Measurements from ENCODE around the gene GRK1.
"Not testable (repeated sequence)": the region's sequence is repeated elsewhere in the genome, so short reads cannot be mapped to it uniquely, and the experiment has no call there.

GRK1 gene

DNA sequence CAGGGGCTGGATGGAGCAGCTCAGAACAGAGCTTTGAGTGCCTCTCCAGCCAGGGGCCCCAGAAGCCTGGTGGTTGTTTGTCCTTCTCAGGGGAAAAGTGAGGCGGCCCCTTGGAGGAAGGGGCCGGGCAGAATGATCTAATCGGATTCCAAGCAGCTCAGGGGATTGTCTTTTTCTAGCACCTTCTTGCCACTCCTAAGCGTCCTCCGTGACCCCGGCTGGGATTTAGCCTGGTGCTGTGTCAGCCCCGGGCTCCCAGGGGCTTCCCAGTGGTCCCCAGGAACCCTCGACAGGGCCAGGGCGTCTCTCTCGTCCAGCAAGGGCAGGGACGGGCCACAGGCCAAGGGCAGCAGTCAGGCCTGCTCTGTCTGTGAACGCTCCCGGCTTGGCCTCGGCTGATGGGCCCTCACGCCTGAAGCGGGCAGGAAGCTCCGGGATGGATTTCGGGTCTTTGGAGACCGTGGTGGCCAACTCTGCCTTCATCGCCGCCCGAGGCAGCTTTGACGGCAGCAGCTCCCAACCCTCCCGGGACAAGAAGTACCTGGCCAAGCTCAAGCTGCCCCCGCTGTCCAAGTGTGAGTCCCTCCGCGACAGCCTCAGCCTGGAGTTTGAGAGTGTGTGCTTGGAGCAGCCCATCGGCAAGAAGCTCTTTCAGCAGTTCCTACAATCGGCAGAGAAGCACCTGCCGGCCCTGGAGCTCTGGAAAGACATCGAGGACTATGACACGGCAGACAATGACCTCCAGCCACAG, at the start of gene GRK1:
Gene GRK1 (plus strand): TSS at position 269 of the 751 bp plus-strand sequence. CDS start 168 bp downstream, at position 437.
- DNase-seq: no peak

DNA sequence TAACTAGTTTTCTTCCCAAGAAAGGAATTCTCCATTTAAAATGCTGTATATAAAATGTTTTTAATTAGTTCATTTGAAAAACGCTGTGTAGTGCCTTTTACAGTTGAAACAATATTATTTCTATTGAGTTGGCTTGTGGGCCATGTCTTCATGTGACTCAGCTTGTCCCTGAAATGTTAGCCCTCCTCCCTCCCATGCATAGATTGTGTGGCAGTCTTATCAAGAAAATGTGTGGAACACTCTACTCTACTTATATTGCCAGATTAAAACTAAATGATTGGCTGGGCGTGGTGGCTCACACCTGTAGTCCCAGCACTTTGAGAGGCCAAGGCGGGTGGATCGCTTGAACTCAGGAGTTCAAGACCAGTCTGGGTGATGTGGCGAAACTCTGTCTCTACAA, 49.1 kb upstream of the GRK1 start:
- no peak for DNase-seq

DNA sequence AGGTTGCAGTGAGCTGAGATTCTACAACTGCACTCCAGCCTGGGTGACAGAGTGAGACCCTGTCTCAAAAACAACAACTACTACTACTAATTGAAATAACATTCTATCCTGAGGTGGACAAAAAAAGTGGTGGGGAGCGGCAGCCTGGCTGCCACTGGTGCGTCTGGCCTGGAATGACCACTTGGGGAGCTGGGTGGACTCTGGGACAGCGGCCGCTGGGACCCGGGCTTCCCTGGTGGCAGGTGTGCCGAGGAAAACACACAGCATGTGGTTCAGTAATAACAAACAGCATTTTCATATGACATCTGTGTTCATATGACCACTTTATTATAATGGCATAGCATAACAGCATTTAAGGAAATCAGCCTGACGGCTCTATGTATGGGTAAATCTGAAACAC, 48.6 kb upstream of the GRK1 start:
- no peak for DNase-seq

DNA sequence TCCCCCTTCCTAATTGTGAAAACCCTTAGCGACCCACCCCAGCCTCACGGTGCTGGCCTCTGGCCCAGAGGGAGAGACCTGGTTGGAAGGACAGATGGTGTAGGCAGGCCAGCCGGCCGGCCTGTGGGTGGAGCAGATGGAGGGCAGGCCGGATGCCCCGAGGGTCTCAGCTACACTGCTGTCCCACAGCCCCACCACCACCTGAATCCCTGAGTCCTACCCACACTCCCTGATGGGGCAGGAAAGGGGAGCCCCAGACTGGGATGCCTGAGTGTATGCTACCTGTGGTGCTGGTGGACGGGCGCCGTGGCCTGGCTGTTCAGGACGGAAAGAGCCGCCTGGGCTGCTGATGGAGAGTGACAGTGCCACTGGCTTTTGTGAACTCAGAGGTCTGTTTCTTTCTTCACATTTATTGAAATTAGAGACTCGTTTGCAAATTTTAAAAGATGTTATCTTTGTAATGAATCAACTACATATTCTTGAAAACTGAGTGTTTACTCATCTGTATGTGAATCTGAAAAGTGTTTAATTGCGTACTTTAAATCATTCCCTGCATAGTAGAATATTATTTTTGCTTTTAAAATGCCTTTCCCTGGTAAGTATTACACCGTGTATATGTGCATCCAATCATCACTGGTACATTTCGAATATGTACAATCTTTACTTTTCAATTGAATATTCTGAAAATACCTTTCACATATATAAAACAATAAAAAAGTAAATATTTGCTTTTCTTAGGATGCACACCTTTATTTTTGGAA, 46.8 kb upstream of the GRK1 start:
- no peak for DNase-seq

DNA sequence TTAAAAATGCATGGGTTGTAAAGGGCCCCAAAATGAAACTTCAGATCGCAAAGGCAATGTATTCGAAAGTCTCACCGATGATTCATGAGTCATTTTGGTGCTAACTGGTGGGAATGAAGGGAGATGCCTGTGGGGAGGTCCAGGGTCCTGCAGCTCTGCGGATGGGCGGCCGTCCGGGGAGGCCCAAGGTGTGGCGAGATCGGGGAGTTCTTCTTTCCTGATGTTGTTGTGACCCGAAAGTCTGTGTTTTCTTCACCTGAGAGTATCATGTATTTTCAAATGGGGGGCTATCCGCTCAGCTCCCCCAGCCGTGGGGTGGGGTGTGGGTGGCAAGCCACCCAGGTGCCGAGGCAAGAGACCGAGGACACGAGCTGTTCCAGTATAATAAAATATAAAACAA, 46.0 kb upstream of the GRK1 start:
- DNase-seq: no peak

DNA sequence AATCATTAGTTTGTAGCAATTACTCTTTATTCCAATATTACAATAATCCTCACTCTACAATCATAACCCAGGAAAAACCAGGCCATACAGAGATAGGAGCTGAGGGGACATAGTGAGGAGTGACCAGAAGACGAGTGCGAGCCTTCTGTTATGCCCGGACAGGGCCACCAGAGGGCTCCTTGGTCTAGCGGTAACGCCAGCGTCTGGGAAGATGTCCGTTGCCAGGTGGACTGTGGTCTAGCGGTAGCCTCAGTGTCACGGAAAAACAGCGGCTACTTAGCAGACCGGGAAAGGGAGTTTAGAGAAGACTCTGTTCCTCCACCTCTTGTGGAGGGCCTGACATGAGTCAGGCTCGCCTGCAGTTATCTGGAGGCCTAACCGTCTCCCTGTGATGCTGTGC, 45.5 kb upstream of the GRK1 start:
- DNase-seq: not testable (repeated sequence)

DNA sequence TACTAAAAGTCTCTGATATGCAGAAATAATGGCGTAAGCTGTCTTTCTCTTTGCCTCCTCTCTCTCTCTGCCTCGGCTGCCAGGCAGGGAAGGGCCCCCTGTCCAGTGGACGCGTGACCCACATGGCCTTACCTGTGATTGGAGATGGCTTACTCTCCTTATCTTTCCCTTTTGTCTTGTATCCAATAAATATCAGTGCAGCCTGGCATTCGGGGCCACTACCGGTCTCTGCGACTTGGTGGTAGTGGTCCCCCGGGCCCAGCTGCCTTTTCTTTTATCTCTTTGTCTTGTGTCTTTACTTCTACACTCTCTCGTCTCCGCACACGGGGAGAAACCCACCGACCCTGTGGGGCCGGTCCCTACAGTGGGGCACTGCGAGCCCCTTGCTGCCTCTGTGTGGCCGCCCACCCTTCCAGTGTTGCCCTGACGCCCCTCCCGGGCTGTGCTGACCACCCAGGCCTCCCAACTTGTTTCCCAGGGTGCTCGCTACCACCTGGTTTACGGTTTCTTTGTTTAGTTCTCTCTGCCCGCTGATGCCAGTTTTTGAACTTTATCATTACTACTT, 45.0 kb upstream of the GRK1 start:
- not testable (repeated sequence) for DNase-seq

DNA sequence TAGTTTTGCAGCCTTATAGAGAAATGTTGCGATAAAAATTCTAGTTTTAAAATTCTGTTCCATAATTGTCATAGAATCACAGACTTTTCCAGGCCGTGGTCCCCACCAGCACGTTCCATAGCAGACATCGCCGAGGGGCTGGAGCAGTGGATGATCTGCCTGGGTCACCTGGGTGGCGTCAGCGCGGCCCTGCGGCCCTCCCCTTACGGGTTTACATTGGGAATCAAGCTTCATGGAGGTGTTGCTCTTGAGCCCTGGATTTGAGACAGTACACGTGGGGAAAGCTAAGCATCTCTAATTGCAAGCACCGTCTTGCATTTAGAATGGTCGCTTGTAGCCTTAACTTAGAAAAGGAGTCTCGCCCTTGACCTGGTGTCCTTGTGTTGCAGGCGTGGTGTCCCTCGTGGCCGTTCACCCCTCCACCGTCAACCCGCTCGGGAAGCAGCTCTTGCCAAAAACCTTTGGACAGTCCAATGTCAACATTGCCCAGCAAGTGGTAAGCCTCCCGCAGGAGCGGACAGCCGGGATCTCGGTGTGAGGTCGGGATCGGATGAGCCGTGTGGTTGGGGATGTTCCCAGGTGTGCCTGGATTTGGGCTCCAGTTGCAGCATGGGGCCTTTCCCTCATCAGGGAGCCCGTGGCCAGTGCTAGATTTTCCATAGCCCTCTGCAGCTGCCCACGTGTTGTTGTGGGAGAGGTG, 44.1 kb upstream of the GRK1 start:
- no peak for DNase-seq

DNA sequence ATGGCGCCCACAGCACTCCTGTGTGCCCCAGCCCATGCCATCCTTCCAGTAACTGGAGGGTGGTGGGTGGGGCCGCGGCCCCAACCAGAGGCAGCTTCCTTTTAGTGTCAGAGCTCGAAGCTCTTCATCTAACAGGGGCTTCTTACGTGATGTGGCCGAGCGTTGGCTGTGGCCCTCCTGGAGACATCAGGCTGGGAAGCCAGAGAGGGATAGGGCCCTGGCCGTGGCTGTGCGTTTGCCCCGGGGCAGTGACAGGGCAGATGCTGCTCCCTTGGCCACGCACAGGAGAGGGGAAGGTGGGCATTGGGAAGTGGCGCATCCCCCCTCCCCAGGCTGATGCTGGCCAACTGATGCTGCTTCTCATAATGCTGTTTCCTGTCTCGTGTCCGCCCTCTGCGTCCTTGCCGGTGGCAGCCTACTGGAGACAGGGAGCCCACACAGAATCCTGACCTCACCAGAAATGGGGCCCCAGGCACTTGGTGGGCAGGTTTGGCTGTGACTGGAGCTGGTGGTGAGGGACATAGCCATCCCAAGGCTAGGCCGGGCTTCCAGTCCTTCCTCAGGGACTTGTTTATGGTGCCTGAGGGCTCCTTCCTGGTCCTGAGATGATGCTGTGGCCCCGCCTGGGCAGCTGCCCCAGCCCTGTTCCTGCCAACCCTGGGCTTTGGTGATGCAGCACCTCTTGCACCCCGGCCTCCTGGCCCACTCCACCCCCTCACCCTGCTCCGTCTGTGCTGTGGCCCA, 43.4 kb upstream of the GRK1 start:
- DNase-seq: no peak

DNA sequence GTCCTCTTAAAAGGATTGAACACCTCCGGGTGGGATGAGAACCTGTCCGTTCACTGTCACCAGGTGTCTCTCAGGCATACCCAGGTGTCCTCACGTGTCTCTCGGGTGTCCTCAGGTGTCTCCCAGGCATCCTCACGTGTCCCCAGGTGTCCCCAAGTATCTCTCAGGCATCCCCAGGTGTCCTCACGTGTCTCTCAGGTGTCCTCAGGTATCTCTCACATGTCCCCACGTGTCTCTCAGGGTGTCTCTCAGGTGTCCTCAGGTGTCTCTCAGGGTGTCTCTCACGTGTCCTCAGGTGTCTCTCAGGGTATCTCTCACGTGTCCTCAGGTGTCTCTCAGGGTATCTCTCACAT, 42.8 kb upstream of the GRK1 start:
- DNase-seq: no peak

DNA sequence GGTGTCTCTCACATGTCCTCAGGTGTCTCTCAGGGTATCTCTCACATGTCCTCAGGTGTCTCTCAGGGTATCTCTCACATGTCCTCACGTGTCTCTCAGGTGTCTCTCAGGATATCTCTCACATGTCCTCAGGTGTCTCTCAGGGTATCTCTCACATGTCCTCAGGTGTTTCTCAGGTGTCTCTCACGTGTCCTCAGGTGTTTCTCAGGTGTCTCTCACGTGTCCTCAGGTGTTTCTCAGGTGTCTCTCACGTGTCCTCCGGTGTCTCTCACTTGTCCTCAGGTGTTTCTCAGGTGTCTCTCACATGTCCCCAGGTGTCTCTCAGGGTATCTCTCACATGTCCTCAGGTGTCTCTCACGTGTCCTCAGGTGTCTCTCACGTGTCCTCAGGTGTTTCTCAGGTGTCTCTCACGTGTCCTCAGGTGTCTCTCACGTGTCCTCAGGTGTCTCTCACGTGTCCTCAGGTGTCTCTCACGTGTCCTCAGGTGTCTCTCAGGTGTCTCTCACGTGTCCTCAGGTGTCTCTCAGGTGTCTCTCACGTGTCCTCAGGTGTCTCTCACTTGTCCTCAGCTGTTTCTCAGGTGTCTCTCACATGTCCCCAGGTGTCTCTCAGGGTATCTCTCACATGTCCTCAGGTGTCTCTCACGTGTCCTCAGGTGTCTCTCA, 42.2 kb upstream of the GRK1 start:
- DNase-seq: not testable (repeated sequence)

DNA sequence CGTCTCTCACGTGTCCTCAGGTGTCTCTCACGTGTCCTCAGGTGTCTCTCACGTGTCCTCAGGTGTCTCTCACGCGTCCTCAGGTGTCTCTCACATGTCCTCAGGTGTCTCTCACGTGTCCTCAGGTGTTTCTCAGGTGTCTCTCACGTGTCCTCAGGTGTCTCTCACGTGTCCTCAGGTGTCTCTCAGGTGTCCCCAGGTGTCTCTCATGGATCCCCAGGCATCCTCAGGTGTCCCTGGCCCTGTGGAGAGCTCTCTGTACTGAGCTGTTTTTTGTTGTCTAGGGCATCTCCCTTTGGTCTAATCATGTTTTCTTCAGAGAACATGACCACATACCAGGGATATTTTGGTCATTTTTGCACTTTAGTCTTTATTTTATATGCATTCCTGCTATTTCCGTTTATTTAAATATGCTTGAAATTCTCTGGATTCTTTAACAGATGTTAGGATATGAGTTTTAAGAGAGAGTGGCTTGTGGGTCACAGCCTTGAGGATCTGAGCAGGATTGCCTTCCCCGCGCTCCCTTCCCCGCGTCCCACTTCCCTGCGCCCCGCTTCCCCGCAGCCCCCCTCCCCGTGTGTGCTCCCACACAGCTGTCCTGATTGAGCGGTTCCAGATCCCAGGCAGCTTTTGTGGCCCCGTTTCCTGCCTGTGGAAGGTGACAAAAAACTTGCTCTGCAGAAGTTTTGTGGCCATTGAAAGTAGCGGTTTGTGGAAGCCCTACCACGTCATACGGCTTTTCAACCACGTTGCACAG, 40.9 kb upstream of the GRK1 start:
- no peak for DNase-seq

DNA sequence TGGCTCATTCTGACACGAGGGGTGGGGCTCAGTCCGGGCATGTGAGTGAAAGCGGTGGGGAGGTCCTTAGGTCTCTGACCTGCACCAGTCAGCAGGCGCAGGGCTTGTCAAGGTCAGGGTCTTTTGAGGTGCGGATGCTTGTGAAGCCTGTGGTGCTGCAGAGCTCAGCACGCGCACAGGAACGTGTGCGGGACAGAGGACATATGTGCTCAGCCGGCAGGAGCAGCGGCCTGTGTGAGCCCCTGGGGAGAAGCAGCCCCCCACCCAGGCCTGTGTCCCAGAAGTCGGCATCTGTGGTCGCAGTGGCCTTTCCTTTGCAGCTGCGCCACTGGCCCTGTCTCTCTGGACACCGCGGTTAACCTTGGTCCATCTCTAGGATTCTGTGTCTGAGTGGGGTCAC, 39.9 kb upstream of the GRK1 start:
- no peak for DNase-seq

DNA sequence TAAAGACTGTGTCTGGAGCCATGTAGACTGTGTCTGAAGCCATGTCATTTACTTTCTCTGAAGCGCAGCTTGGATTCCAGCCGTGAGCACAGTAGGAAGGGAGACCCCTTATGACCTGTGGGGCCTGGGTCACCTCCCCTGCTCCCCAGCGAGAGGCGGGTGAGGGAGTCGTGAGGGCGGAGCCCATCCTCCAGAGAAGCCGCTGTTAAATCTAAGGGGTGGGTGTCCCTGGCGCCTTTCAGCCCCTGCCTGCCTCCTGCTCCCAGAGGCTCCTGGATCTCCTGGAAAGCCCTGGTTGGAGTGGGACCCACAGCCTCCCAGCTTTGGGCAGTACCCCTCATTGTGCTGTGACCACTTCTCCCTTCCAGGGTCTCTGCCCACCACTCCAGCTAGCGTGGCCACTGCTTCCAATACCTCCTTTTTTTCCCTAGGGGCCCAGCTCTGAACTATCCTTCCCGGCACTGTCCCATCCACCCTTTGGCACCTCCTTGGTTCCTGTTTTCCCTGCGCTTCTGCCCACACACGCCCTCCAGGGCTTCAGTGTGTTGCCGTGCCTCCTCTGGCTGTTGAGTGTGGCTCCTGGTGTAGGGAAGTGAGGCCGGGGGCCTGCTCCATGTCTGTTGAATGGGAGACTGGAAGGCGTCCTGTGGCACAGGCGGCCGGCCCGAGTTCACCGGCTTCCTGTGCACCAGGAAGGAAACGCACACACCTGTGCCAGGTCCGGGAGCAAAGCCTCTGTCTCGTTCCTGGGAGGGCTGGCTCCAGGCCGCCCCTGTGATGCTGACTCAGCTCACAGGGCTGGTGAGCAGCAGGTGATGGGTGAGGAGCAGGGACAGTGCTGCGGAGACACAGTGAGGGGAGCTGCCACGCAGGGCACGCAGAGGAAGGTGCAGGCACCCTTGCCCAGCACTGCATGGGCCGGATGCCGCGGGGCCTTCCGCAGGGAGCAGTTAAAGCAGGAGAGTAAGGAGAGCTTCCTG, 38.4 kb upstream of the GRK1 start:
- DNase-seq: no peak

DNA sequence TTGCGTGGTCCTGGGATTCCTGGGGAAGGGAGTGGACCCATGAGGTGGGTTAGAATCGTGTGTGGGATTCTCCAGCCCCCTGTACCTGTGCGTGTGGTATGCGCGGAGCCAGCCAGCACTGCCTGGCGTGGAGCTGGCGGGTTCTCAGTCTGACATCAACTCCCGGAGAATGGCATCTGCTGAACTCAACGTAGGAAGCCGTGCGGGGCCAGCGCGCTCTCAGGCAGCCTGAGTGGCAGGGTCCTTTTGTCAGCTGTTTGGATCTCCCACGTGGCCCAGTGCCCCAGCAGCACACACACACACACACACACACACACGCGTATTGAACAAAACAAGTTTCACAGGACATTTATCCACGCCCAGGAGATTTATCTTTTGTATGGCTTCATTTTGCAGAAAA, 37.2 kb upstream of the GRK1 start:
- DNase-seq: no peak

DNA sequence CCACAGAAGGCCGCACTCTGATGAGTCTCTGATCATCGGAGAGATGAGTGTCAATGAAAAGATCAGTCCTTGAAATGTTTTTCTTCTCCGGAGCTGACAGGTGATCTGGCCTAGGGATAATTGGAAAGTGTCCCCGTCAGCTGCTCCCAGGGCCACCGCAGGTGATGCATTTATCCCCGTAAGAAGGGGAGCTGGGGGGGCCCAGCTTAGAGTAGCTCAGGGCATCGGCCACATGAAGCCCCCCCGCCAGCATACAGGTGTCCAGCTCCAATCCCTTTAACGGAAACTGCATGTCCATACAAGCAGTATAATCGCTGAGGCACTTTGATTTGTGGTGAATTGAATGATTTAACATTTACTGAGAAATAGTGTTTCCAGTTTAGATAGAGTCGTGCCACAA, 36.7 kb upstream of the GRK1 start:
- no peak for DNase-seq

DNA sequence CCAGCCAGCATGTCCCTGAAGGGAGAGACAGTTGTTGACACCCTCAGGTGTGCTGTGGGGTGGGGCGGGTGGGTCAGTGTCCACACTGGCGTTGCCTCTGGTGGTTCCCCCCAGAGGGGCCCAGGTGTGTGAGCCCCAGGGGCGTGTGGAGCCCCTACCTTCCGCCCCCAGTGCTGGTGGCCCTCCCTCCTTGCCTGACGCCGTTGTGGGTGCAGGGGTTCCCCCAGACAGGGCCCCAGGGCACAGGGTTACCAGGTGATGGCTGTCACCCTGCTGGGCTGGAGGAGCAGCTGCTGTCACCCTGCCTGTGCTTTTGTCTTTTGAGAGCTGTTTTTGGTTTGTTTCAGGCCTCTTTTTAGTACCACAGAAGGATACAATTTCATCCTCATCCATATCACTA, 36.2 kb upstream of the GRK1 start:
- DNase-seq: no peak

DNA sequence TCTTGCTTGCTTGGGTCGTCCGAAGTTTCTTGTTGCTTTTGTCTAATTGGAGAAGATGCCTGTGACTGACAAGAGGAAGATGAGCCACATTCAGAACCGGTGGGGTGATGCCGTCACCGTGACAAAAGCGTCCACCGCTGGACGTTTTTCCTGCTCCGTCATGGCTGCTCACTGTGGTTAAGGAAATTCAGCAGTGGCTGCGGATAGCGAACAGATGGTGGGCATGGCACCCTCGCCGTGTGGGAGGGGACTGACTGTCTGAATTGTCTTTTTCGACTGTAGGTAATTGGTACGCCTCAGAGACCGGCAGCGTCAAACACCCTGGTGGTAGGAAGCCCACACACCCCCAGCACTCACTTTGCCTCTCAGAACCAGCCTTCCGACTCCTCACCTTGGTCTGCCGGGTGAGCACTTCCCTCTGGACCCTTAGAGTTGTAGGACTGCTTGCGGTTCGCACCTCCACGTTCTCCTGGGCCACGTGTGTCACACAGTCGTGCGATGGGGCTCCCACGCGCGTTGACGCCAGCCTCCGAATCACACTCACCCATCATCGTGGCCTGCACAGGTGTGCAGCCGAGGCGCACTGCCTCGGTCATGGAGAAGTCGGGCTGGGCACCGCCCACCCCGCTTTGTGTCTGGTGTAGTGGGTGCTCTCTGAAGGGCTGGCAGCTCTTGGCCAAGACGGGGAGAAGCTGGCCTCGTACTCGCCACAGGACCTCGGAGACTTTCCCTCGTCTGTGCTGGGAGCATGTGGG, 35.5 kb upstream of the GRK1 start:
- DNase-seq: no peak

DNA sequence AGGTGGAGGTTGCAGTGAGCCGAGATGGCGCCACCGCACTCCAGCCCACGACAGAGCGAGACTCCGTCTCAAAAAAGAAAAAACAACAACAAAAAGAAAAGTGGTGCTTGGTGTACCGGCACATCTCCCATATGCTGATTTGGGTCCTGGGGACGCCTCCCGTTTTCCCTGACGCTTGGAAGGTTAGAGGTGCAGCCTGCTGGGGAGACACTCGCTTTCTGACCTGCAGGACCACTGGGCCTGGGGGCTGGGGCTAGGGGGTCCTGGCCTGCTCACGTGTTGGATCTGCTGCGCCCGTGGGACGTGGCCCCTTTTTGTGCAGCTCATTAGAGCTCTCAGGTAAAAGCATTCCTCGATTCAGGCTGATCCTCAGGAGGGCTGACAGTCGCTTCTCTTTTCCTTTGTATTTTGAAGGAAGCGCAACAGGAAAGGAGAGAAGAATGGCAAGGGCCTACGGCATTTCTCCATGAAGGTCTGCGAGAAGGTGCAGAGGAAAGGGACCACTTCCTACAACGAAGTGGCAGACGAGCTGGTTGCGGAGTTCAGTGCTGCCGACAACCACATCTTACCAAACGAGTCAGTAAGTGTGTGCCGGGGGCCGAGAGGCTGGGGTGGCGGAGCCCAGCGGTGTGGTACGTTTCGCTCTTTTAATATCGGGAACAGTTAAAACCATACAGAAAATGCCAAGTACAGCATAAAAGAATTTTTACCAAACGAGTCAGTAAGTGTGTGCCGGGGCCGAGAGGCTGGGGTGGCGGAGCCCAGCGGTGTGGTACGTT, 34.1 kb upstream of the GRK1 start:
- DNase-seq: no peak

Measured in DMS153 (cell line).